Left kidney (tissue), 2 donors: ENCODE measurements around the gene FOXK2. TPM values are rescaled to one million over a fixed set of nuclear protein-coding genes. Genes with fewer than 3 reads are reported as not detected.
A peak's percentile ranks its signal among the peaks of the same experiment; 100 is the strongest.
"Not testable (repeated sequence)": the region's sequence is repeated elsewhere in the genome, so short reads cannot be mapped to it uniquely, and the experiment has no call there.

Experiments used
- DNase-seq: peaks from one replicate; pipeline ENCODE4 v3.0.0-alpha.2; 2013
- polyA plus RNA-seq: library from polyadenylated mRNA; unstranded; fragments of 120-200 nt; gene quantifications from one replicate; pipeline ENCODE4 v1.2.1, GENCODE V29; 2013; ENCODE audit not compliant: insufficient read length

The FOXK2 gene
- polyA plus RNA-seq, 1 donor: 38.3 TPM

- DNase-seq: no peak
Measured at GRCh38 chr17:82529914-82530300, 10.4 kb downstream of the FOXK2 start.

- no peak for DNase-seq
Measured at GRCh38 chr17:82531431-82531881, 11.9 kb downstream of the FOXK2 start.

- DNase-seq: no peak
Measured at GRCh38 chr17:82534401-82534812, 14.9 kb downstream of the FOXK2 start.

GRCh38 chr17:82536512-82537201 lies 17.1 kb downstream of the FOXK2 start:
- DNase-seq: no peak

GRCh38 chr17:82537228-82537627 lies 17.7 kb downstream of the FOXK2 start:
- DNase-seq: not testable (repeated sequence)

GRCh38 chr17:82539076-82539475 lies 19.5 kb downstream of the FOXK2 start:
- DNase-seq: not testable (repeated sequence)

GRCh38 chr17:82542439-82542838 lies 22.9 kb downstream of the FOXK2 start:
- DNase-seq: no peak

GRCh38 chr17:82544431-82545070 lies 25.0 kb downstream of the FOXK2 start:
- DNase-seq: no peak

- no peak for DNase-seq
Measured at GRCh38 chr17:82545071-82545462, 25.5 kb downstream of the FOXK2 start.

GRCh38 chr17:82547981-82548380 lies 28.4 kb downstream of the FOXK2 start:
- DNase-seq: no peak

- DNase-seq: no peak
Measured at GRCh38 chr17:82548681-82549303, 29.3 kb downstream of the FOXK2 start.

GRCh38 chr17:82551779-82552457 lies 32.4 kb downstream of the FOXK2 start:
- peak; percentile 42 for DNase-seq

- no peak for DNase-seq
Measured at GRCh38 chr17:82552580-82552979, 33.0 kb downstream of the FOXK2 start.

- no peak for DNase-seq
Measured at GRCh38 chr17:82553210-82553930, 33.8 kb downstream of the FOXK2 start.

- DNase-seq: not testable (repeated sequence)
Measured at GRCh38 chr17:82557510-82557909, 38.0 kb downstream of the FOXK2 start.

- no peak for DNase-seq
Measured at GRCh38 chr17:82559566-82560251, 40.2 kb downstream of the FOXK2 start.

GRCh38 chr17:82560252-82560642 lies 40.7 kb downstream of the FOXK2 start:
- no peak for DNase-seq

- DNase-seq: no peak
Measured at GRCh38 chr17:82560802-82561428, 41.4 kb downstream of the FOXK2 start.

GRCh38 chr17:82561429-82562035 lies 42.0 kb downstream of the FOXK2 start:
- no peak for DNase-seq

GRCh38 chr17:82562718-82563220 lies 43.2 kb downstream of the FOXK2 start:
- not testable (repeated sequence) for DNase-seq
